NOMO-1 treated with dmso at 0.1 percent for 144 hours (cell line): ENCODE measurements around the gene SCFD2.
"Not testable (repeated sequence)": the region's sequence is repeated elsewhere in the genome, so short reads cannot be mapped to it uniquely, and the experiment has no call there.

Source experiments
- DNase-seq: peaks from one replicate; lab custom pipeline; 2025; ENCODE audit not compliant: unreplicated experiment; lab: John Stamatoyannopoulos, UW

The SCFD2 gene

DNA sequence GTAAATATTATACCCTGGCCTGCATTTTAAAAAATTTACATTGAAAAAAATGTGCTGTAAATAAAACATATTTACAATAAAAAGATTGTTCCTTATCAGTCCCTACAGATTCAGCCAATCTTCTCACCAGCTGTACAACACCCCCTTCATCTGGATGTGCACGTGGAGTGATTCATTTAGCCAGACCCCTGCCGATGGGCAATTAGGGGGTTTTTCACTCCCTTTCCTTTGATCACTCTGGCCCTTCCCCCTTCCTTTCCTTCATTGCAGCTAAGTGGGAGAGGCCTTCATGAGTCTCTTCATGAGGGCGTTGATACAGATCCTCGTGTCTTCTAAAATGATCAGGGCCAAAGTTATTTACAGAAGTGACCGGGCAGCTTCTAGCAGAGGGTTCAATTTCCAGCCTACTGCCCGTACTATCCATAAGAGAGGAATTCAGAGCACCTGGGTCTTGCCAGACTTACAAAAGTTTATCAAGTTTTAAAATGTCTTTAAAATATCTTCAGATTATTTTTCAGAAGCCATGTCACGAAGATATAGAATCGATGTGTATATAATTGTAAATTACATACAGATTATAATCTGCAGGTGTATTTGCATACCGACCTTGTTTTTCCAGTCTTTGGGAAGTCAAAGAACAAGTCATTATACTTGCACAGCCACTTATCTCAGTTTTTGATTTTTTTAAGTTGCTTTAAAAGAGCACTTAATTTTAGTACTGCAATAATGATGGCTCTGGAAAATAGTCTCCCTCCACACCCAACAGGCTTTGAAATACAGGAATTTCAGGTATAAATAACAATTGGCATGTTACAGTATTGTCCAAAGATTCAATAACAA is 525.1 kb downstream of the SCFD2 start:
- no peak for DNase-seq

DNA sequence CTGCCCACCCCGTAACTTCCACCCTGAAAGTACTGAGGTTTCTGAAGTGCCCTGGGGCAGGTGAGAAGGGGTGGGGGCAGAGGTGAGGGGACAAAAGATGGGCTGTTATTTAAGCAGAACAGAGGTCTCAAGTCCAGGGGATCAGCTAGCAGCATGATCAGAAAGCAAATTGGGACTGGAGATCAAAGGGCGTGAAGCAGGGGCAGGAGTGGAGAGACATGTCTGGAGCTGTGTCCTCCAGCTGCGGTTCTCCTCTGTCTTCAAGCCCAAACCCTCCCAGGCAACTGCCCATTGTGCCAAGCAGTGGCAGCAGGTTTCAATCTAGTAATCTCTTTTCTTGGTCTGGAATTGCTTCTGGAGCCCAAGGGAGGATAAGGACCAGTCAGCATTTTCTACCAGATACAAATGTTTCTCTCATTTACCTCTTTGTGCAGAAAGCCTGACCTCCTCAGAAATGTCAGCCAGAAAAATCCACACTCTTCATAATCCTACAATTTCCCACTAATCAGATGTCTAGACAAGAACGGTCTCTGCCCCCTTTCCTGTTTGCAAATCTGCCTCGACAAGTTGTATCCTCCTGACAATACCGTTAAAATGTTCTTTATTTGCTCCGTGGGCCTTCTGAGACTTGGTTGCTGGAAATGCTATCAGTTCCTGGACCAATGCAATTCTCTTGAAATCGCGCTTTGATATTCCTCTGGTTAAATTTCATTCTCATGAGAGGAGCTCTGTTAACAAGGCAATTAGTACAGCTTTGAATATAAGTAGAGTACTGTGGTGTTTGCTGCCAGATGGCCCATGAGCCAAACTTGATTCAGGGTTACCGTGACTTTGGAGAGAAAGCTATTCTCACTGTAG is 526.9 kb downstream of the SCFD2 start:
- no peak for DNase-seq

DNA sequence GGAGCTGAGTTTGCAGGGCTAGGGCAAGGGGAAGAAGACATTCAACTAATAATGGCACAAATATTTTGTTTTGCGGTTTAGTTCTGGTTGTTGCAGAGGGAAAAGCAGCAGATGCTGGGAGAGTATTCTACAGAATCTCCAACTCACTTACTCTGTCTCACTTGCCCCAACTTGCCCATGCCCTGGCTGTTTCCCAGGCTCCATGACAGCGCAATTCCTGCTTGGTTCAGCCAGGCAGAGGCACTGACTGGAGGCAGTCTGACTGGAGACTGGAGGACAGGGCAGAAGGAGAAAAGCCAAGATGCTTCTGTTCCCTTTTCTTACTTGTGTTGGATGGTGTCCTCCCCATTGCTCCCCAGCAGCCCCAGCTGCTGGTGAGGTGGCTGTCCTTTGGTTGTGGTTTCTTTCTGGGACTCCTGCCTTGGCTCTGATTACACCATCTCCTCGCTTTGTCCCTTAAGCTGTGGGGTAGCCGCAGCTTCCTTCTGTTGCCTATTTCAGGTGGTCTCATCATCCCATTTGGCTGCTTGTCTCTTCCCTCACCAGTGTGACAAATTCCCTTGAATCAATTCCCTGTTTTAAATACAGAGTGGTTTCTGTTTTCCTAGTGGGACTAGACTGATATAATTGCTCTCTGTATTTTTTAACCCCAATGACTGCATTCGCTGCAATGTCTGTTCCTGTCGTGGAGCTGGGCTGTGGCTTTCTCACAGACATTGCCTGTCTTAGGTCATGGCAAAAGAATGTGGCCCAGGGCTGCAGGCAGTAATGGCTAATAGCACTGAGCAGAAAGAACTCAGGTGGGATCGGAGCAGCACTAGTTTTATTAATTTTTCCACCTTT is 527.9 kb downstream of the SCFD2 start:
- no peak for DNase-seq

DNA sequence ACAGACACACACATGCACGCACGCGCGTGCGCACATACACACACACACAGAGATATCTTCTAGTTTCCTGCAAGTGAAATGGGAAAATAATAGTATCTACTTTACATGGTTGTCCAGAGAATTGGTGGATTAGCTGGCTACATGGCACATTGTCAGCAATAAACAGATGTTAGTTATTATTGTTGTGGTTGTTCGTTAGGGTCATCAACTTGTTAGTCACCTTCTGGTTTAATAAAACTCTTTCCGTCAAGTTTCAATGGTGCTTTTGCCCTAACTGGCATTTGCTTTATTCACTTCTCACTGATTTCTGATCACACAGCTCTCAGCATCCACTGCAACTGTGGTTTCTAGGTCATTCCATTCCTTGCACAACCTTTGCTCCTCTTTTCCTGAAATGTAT is 529.2 kb downstream of the SCFD2 start:
- DNase-seq = no peak

DNA sequence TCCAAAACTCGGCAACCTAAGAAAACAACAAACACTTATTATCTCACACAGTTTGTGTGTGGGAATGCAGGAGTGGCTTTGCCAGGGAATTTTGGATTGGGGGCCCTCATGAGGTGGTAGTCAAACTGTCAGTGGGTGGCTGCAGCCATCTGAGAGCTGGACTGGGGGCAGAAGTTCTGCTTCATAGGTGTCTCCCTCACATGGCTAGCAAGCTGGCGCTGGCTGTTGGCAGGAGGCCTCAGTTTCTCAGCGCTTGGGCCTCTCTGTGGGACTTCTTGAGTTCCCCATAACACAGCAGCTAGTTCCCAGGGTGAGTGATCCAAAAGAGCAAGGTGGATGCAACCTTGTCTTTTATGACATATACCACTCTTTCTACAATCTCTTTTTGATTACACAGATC is 529.7 kb downstream of the SCFD2 start:
- DNase-seq = no peak

DNA sequence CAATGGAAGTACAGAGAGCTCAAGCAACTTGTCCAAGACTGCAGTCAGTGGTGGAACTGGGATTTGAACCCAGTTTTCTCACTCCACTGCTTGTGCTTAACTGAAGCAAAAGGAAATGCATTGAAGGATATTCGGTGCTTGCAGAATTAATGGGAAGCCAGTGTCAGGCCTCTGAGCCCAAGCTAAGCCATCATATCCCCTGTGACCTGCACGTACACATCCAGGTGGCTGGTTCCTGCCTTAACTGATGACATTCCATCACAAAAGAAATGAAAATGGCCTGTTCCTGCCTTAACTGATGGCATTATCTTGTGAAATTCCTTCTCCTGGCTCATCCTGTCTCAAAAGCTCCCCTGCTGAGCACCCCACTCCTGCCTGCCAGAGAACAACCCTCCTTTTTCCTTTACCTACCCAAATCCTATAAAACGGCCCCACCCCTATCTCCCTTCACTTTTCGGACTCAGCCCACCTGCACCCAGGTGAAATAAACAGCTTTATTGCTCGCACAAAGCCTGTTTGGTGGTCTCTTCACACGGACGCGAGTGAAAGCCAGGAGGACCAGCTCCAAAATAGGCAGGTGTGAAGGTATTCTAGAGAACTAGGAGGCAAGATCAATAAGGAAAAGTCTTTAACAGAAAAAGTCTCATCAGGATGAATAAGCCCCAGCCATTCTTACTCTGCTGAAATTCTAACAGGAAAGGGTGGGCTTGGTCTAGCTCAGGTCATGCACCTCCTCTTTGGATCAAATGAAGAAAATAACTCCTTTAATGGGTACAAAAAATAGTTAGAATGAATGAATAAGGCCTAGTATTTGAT is 531.0 kb downstream of the SCFD2 start:
- not testable (repeated sequence) for DNase-seq

DNA sequence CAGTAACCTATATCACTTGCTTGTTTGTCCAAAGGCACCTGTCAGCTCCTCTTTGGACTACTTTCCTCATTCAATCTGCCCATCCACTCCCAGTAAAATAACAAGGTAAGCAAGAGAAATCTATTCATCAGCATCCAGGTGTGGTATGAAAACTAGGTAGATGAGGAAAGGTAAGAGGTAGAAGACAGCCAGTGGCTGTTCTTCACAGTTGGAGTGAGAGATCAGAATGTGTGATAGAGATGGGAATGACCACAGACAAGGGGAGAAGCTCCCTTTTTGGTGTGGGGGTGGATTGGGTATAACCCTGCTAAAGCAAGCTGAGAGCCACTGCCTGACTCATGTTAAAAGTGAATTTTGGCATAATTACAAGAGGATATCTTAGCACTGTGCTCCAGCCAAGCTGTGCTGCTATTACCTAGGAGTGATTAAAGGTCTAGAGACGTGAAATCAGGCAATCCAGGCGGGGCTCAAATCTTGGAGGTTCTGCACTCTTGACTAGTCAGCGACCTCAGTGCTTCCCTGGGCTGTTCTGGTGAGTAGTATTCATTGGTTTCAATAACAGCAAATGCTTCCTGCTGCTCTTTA is 531.8 kb downstream of the SCFD2 start:
- no peak for DNase-seq

DNA sequence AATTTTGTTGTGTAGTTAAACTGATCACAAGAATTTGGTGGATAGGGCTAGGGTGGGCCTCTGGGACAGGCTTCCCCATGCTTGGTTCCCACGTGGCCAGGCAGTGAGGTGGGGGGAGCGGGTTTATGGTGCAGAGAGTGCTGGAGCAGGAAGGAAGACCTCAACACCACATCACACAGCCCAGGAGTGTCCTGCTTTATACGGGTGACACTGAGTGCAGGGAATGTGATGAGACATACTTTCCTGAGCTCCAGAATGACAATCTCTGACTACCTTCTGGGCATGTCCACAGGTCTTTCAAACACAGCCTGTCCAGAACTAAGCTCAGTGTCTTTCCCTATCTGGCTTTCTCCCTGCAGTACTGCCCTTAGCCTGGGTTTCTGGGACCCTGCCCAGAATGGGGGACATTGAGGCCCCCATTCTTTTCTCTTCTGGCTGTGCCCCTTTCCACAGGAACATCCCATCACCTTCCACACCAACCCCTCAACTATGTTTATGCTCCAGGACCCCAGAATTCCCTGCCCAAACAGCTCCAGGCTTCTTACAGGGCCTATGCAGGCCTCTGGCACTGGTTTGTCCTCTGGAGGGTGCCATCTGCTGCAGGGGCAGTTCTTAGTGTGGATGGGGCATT is 540.3 kb downstream of the SCFD2 start:
- DNase-seq = no peak

DNA sequence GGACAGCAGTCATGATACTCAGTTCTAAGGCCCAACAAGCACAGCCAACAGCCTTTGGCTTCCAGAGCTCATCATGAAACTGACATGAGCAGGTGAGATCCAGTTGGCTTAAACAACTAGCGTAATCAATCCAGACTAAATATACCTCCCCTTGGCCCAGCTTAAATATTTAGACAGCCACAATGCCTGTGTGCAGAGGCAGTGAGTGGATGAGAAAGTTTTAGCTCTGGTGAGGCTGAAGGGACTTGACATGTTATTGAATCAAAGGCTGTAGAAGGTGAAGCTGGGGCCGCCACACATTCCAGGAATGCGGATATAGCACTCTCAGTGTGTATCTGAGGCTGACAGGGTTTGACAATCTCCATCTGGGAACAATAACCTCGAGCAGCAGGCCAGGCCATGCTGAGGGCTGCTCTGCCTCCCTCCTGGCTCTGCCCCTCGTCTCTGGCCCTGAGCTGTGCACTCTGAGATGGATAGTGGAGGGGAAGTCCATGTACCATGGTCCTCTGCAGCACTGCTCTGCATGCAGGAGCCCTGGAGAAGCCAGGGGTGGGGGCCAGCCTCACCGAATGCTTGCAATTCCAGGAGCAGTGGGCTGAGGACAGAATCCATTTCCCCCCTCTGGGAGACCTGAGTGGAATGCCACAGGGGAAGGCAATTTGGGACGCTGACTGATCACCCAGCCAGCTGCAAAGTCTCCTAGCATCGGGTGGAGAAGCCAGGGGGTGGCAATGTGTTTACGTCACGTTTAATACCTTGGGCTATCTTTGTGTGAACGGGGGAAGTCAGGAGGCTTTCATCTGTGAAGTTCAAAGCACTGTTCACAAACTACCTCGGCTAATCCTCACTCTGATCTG is 541.0 kb downstream of the SCFD2 start:
- DNase-seq = no peak

DNA sequence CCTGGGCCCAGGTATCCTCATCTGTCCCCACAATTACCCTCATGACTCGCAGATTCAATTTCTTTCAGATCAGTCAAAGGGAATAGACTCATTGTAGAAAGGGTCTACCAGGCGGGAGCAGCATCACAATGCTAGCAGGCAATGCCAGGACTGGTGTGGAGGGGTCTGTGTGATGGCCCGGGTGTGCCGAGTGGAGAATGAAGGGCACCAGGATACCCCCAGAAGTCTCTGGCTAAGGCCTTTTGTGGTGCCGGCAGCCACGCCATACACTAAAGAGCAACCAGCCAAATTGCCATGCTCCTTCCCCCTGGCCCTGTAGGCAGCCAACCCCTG is 541.6 kb downstream of the SCFD2 start:
- DNase-seq = no peak

DNA sequence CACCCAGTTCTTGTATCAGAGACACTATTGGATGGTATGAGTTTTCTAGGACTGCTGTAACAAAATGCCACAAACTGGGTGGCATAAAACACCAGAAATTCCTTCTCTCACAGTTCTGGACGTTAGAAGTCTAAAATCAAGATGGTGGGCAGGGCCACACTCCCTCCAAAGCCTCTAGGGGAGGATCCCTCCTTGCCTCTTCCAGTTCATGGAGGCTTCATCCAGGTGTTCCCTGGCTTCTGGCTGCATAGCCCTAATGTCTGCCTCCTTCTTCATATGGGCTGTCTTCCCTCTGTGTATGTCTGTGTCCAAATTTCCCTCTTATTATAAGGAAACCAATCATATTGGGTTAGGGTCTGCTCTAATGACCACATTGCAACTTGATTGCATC is 542.2 kb downstream of the SCFD2 start:
- DNase-seq = no peak
